Smooth muscle cell (in vitro differentiated cells): ENCODE results near the gene OVCA2. TPM values are rescaled to one million over a fixed set of nuclear protein-coding genes. Genes with fewer than 3 reads are reported as not detected.

Experiments
- DNase-seq: peaks from one replicate; lab custom pipeline; 2025; ENCODE audit not compliant: unreplicated experiment; lab: John Stamatoyannopoulos, UW
- H2AFZ ChIP-seq: fragments of 200-600 bp; sonication (generic); 2 replicates; pipeline ENCODE4 v1.6.0; 2016; ENCODE audit warnings: antibody characterized with exemption, low read depth, mild to moderate bottlenecking
- H3F3A ChIP-seq: fragments of 200-600 bp; sonication (generic); 2 replicates; pipeline ENCODE4 v1.6.0; 2017; ENCODE audit warnings: antibody characterized with exemption, low read depth
- H3K27ac ChIP-seq: fragments of 200-600 bp; sonication (generic); 2 replicates; pipeline ENCODE4 v1.5.1; 2016; ENCODE audit warnings: low read depth, mild to moderate bottlenecking
- H3K27me3 ChIP-seq: fragments of 200-600 bp; sonication (generic); 2 replicates; pipeline ENCODE4 v1.6.1; 2016; ENCODE audit warnings: low read depth, mild to moderate bottlenecking
- H3K36me3 ChIP-seq: fragments of 200-600 bp; sonication (generic); 2 replicates; pipeline ENCODE4 v1.5.1; 2016; ENCODE audit warnings: low read depth
- H3K4me1 ChIP-seq: fragments of 200-600 bp; sonication (generic); 2 replicates; pipeline ENCODE4 v1.5.1; 2016; ENCODE audit warnings: low read depth
- H3K4me2 ChIP-seq: fragments of 200-600 bp; sonication (generic); 2 replicates; pipeline ENCODE4 v1.6.0; 2016; ENCODE audit warnings: mild to moderate bottlenecking
- H3K4me3 ChIP-seq: fragments of 200-600 bp; sonication (generic); 2 replicates; pipeline ENCODE4 v1.5.1; 2016; ENCODE audit warnings: mild to moderate bottlenecking
- H3K79me2 ChIP-seq: fragments of 200-600 bp; sonication (generic); 2 replicates; pipeline ENCODE4 v1.6.0; 2016; ENCODE audit warnings: low read depth, mild to moderate bottlenecking
- H3K9ac ChIP-seq: fragments of 200-600 bp; sonication (generic); 2 replicates; pipeline ENCODE4 v1.6.0; 2016; ENCODE audit warnings: low read depth
- H3K9me3 ChIP-seq: fragments of 200-600 bp; sonication (generic); replicated peaks from 2 replicates; pipeline ENCODE4 v1.5.1; 2016; ENCODE audit warnings: low read depth
- H4K20me1 ChIP-seq: fragments of 200-600 bp; sonication (generic); 2 replicates; pipeline ENCODE4 v1.6.0; 2016; ENCODE audit warnings: low read depth
- WGBS: methylation state at CpG from one replicate; pipeline ENCODE4 v1.1.7; 2016; ENCODE audit warnings: low lambda C conversion rate; 5-methylcytosine and 5-hydroxymethylcytosine counted together
- polyA plus RNA-seq: library from polyadenylated mRNA; unstranded; fragments of >200 nt; fragmentation: Nextera tagmentation; extraction: Ambion mirVana; gene quantifications from 2 replicates; pipeline ENCODE4 v1.2.1, GENCODE V29; 2016
- total RNA-seq: library from RNA; depleted of rRNA; stranded (reverse); fragments of >200 nt; gene quantifications from 2 replicates; pipeline ENCODE4 v1.2.3, GENCODE V29; 2014
- TF ChIP-seq, protein P1 (sequence below): fragments of 200-600 bp; sonication (generic); IDR thresholded peaks from 2 replicates; pipeline ENCODE4 v1.5.1; 2017; ENCODE audit warnings: borderline replicate concordance, mild to moderate bottlenecking, antibody characterized with exemption; ENCODE audit not compliant: insufficient read depth, poor library complexity, severe bottlenecking

Gene OVCA2
- total and polyA plus RNA-seq, 2 experiments from 2014 or later = 46.7 to 47.6 TPM

DNA sequence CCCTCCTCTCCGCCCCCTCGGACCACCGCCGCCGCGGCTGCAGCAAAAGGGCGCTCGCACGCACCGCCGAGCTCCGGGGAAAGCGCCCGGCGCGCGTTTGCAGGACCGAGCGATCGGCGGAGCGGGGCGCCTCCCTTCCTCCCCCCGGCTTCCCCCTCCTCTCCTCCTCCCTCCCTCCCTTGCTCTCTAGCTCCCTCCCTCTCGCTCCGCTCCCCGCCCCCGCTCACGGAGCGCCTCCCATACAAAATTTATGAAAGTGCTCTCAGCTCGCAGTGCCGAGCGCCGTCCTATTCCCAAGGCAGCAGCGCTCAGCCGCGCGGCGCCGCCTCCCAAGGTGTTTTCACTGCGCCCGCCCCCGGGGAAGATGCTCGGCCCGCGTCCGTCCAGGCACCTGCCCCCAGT, 16.6 kb upstream of the OVCA2 start, which contains the start of gene RTN4RL1:
Gene RTN4RL1, minus strand, starts transcription at position 115 of the 402 bp plus-strand sequence. CDS start 469 bp downstream, outside the sequence.
- H3K36me3 ChIP-seq = no peaks in the 10 kb centered on the region
- H3K79me2 ChIP-seq = no peaks in the 10 kb centered on the region
- peak within 1 kb of the TSS; percentile 52 for H3K4me3 ChIP-seq
- peak within 1 kb of the TSS; percentile 90 for H3K4me2 ChIP-seq
- TF ChIP-seq, protein P1, sequence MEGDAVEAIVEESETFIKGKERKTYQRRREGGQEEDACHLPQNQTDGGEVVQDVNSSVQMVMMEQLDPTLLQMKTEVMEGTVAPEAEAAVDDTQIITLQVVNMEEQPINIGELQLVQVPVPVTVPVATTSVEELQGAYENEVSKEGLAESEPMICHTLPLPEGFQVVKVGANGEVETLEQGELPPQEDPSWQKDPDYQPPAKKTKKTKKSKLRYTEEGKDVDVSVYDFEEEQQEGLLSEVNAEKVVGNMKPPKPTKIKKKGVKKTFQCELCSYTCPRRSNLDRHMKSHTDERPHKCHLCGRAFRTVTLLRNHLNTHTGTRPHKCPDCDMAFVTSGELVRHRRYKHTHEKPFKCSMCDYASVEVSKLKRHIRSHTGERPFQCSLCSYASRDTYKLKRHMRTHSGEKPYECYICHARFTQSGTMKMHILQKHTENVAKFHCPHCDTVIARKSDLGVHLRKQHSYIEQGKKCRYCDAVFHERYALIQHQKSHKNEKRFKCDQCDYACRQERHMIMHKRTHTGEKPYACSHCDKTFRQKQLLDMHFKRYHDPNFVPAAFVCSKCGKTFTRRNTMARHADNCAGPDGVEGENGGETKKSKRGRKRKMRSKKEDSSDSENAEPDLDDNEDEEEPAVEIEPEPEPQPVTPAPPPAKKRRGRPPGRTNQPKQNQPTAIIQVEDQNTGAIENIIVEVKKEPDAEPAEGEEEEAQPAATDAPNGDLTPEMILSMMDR = no peak
- DNase-seq = no peak
- no peak within 1 kb of the TSS for H3K27ac ChIP-seq
- no peaks in the 10 kb centered on the region for H3K9me3 ChIP-seq
- no peaks in the 10 kb centered on the region for H4K20me1 ChIP-seq
- H3K27me3 ChIP-seq = peaks cover 65% of the 10 kb centered on the region
- peaks cover 22% of the 10 kb centered on the region for H3K4me1 ChIP-seq
- peak within 1 kb of the TSS; percentile 74 for H2AFZ ChIP-seq
- WGBS = 1% methylated on average over 18 of the region's 47 CpGs
- no peaks in the 10 kb centered on the region for H3F3A ChIP-seq
- H3K9ac ChIP-seq = no peak within 1 kb of the TSS

DNA sequence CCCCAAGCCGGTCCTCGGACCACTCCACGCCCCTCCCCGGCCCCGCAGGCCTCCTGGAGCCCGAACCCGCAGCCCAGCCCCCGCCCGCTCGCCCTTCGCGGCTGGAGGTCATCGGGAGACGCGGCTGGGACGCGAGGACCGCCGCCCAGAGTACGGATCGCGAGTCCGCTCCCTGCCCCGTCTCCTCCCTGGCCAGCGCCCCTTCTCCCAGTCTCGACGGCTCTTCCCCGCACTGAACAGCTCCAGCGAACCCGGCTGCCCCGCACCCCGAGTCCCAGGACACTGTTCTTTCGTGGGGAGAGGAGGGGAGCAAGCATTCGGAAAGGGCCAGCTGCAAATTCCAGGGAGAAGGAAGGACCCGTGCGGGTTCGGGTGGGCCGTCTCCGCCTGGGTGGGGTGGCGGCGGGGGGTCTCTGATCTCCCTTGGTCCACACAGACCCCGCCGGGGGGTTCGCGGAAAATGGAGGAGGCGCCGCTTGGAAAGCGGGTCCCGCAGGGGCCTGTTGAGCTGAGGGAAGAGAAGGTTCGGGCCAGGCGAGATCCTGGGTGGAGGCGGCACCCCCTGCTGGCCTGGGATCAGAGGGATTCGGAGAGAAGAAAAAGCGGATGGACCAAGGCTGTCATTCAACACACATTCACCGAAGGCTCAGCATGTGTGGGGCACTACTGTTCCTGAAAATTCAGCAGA, 16.1 kb upstream of the OVCA2 start:
- peak; percentile 22 for DNase-seq
- Histone ChIP-seq H3K27ac (no peak overlapping the region), H3K79me2 (no peaks in the 10 kb centered on the region), H3F3A (no peaks in the 10 kb centered on the region), H4K20me1 (no peaks in the 10 kb centered on the region), H3K27me3 (peaks cover 59% of the 10 kb centered on the region), H3K9me3 (no peaks in the 10 kb centered on the region), H3K4me3 (peak overlapping the region; percentile 52), H3K36me3 (no peaks in the 10 kb centered on the region), H3K9ac (no peak overlapping the region), H3K4me1 (peaks cover 23% of the 10 kb centered on the region), H3K4me2 (peak overlapping the region; percentile 90), H2AFZ (peak overlapping the region; percentile 74)
- WGBS = 2% methylated on average over 43 of the region's 55 CpGs
- TF ChIP-seq, protein P1 = peak; percentile 63

- H3K36me3 ChIP-seq = no peaks in the 10 kb centered on the region
- peaks cover 14% of the 10 kb centered on the region for H3K79me2 ChIP-seq
- no peak for DNase-seq
- no peak overlapping the region for H3K4me2 ChIP-seq
- H3K9me3 ChIP-seq = no peaks in the 10 kb centered on the region
- H3K27me3 ChIP-seq = peaks cover 46% of the 10 kb centered on the region
- 81% methylated on average over 11 of the region's 11 CpGs for WGBS
- H4K20me1 ChIP-seq = no peaks in the 10 kb centered on the region
- H2AFZ ChIP-seq = no peak overlapping the region
- no peak overlapping the region for H3K4me3 ChIP-seq
- TF ChIP-seq, protein P1 = no peak
- H3K27ac ChIP-seq = no peak overlapping the region
- peaks cover 26% of the 10 kb centered on the region for H3K4me1 ChIP-seq
- no peak overlapping the region for H3K9ac ChIP-seq
- no peaks in the 10 kb centered on the region for H3F3A ChIP-seq
Measured at GRCh38 chr17:2027528-2028233, 14.1 kb upstream of the OVCA2 start.
